Activated T-cell treated with anti-CD3 and anti-CD28 coated beads for 24 hours (primary cell): Measurements from ENCODE around the gene ADGRG4.

Experiments used
- DNase-seq: peaks from one replicate; pipeline ENCODE4 v3.0.0-alpha.2; 2020; ENCODE audit warnings: low read depth

The ADGRG4 gene

GRCh38 chrX:136464589-136464988, 163.8 kb downstream of the ADGRG4 start:
- no peak for DNase-seq
